Choroid plexus epithelial cell (primary cell): ENCODE measurements around the gene ZNF609.

Experiments
- DNase-seq: peaks from one replicate; pipeline ENCODE4 v3.0.0-alpha.2; 2010; ENCODE audit warnings: low read depth
- H3K4me3 ChIP-seq: 2 replicates; pipeline ENCODE4 v1.5.1; 2011; ENCODE audit warnings: low read depth, mild to moderate bottlenecking, control low read depth, low read length, moderate library complexity
- TF ChIP-seq, protein P1 (sequence below): conservative IDR thresholded peaks from 2 replicates; pipeline ENCODE4 v1.5.1; 2011; ENCODE audit warnings: low read depth, mild to moderate bottlenecking, control low read depth, inconsistent platforms, low read length, moderate library complexity

Gene ZNF609

DNA sequence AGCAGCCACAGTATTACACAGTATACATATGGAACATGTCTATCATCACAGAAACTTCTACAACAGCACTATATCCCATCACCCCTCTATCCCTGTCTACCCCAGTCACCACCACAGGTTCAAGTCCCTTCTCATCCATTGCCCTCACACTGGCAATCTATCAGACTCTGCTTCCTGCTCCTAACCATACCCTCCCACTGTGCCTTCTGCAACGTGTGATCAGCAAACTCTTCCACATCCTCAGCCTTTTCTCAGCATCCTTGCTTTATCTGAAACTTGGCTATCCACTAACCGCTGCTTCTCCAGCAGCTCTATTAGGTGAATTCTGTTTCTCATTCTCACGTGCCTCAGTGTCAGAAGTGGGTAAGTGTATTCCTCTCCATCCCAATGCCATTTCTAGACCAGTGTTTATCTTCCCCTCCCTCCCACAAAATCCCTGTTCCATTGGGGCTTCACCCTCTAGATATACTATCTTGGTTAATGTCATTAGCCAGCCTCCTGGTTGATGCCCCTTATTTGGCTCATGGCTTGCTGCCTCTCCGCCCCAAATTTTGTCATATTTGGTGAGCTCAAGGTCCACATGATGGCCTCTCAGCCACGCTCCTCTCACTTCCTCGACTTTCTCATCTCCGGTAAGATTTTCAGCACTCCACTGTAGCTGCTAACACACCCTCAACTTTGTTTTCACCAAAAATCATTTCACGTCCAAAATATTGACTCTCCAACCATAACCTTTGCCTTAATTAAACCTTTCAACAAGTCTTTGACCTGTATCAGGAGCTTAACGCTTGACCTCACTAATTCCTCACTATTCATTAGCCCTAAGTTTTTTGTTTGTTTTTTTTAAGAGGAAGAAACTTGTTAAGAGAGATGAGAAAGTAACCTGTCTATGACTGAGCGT, 245.9 kb downstream of the ZNF609 start:
- H3K4me3 ChIP-seq: no peak overlapping the region
- no peak for DNase-seq
- TF ChIP-seq, protein P1, sequence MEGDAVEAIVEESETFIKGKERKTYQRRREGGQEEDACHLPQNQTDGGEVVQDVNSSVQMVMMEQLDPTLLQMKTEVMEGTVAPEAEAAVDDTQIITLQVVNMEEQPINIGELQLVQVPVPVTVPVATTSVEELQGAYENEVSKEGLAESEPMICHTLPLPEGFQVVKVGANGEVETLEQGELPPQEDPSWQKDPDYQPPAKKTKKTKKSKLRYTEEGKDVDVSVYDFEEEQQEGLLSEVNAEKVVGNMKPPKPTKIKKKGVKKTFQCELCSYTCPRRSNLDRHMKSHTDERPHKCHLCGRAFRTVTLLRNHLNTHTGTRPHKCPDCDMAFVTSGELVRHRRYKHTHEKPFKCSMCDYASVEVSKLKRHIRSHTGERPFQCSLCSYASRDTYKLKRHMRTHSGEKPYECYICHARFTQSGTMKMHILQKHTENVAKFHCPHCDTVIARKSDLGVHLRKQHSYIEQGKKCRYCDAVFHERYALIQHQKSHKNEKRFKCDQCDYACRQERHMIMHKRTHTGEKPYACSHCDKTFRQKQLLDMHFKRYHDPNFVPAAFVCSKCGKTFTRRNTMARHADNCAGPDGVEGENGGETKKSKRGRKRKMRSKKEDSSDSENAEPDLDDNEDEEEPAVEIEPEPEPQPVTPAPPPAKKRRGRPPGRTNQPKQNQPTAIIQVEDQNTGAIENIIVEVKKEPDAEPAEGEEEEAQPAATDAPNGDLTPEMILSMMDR: no peak

DNA sequence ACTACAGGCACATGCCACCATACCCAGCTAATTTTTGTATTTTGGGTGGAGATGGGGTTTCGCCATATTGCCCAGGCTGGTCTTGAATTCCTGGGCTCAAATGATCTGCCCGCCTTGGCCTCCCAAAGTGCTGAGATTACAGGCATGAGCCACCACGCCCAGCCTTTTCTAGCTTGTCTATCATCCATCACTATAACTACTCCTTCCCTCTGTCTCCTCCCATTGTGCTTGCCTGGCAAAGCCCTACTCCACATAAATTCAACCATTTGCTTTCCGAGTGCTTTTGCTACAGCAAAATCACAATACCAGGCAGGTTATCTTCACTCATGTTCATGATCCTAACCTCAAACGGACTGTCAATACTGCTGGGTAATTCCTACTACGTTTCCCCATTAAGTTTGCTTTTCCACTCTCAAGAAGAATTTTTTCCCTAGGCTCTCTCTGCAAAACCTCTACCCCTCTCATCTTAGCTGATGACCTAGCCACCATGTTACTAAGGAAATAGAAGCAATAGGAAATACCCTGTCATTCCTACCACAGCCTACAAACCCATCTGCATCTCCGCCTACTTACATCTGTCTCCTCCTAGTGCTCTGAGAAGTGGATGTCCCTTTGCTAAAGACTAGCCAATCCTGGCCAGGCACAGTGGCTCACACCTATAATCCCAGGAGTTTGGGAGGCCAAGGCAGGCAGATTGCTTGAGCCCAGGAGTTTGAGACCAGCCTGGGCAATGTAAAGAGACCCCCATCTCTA, 250.5 kb downstream of the ZNF609 start:
- no peak overlapping the region for H3K4me3 ChIP-seq
- DNase-seq: no peak
- TF ChIP-seq, protein P1: no peak

DNA sequence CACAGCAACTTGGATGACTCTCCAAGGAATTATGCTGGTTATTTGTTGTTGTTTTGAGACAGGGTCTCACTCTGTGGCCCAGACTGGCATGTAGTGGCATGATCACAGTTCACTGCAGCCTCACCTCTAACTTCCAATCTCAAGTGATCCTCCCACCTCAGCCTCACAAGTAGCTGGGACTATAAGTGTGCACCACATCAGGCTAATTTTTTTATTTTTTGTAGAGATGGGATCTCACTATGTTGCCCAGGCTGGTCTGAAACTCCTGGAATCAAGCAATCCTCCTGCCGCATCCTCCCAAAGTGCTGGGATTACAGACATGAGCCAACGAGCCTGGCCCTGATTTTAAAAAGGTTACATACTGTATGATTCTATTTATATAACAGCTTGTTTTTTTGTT, 252.0 kb downstream of the ZNF609 start:
- TF ChIP-seq, protein P1: no peak
- no peak for DNase-seq
- no peak overlapping the region for H3K4me3 ChIP-seq

DNA sequence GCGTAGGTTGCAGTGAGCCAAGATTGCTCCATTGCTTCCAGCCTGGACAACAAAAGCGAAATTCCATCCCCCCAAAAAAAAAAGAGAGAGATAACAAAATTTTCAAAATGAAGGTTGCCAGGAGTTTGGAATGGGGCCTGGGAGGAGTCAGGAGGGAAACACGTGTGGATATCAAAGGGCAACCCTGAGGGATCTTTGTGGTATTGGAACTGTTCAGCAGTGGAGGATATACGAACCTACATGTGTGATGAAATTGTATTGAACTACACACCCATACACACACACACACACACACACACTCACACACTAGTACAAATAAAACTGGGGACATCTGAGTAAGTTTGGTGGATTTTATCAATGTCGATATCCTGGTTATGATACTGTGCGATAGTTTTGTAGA, 253.2 kb downstream of the ZNF609 start:
- TF ChIP-seq, protein P1: no peak
- no peak overlapping the region for H3K4me3 ChIP-seq
- no peak for DNase-seq

DNA sequence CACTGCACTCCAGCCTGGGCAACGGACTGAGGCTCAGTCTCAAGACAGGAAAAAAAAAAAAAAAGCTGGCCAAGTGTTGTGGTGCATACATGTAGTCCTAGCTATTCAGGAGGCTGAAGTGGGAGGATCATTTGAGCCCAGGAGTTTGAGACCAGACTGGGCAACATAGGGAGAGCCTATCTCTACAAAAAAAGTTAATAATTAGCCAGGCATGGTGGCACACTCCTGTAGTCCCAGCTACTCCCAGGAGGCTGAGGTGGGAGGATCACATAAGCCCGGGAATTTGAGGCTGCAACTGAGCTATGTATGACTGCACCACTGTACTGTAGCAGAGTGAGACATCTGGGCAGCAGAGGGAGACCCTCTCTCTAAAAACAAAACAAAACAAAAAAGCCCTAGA, 256.1 kb downstream of the ZNF609 start:
- TF ChIP-seq, protein P1: no peak
- H3K4me3 ChIP-seq: no peak overlapping the region
- DNase-seq: no peak

DNA sequence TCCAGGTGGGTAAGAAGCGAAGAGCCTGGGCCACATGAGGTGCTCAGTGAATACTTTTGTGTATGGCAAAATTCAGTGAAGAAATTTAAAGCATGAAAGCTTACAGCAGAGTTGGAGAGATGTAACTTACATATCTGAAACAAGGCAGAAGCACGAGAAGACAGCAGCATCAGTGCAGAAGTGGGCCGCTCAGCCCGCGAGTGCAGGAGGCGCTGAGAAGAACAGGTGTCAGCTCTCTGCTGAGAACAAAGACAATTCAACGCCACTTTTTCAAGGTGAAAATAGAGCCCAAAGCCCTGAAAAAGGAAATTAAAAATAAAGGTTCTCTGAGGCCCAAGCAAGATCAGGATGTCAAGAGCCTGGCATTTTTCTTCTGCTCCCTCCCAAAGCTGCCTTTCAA, 256.8 kb downstream of the ZNF609 start:
- DNase-seq: no peak
- H3K4me3 ChIP-seq: no peak overlapping the region
- TF ChIP-seq, protein P1: no peak
